A204.1 (cell line): ENCODE data around the gene PRMT7.

ENCODE experiments used
- FAIRE-seq: peaks from 2 replicates; lab custom pipeline; 2012; peaks lifted over from hg19 to GRCh38; lab: Jason Lieb, UNC

PRMT7 gene

GRCh38 chr16:68348639-68349445 lies 38.0 kb downstream of the PRMT7 start:
- FAIRE-seq = no peak

GRCh38 chr16:68349838-68350410 lies 39.1 kb downstream of the PRMT7 start:
- no peak for FAIRE-seq

- FAIRE-seq = no peak
Measured at GRCh38 chr16:68350813-68351350, 40.1 kb downstream of the PRMT7 start.

- no peak for FAIRE-seq
Measured at GRCh38 chr16:68351463-68351862, 40.6 kb downstream of the PRMT7 start.

- FAIRE-seq = no peak
Measured at GRCh38 chr16:68351991-68352431, 41.2 kb downstream of the PRMT7 start.

GRCh38 chr16:68353366-68353765 lies 42.5 kb downstream of the PRMT7 start:
- no peak for FAIRE-seq

GRCh38 chr16:68354816-68355215 lies 44.0 kb downstream of the PRMT7 start:
- no peak for FAIRE-seq

GRCh38 chr16:68355447-68356248 lies 44.8 kb downstream of the PRMT7 start:
- FAIRE-seq = no peak

GRCh38 chr16:68356249-68356918 lies 45.6 kb downstream of the PRMT7 start:
- no peak for FAIRE-seq

- no peak for FAIRE-seq
Measured at GRCh38 chr16:68356919-68357286, 46.1 kb downstream of the PRMT7 start.

- no peak for FAIRE-seq
Measured at GRCh38 chr16:68357521-68357922, 46.7 kb downstream of the PRMT7 start.

- FAIRE-seq = no peak
Measured at GRCh38 chr16:68357923-68358322, 47.1 kb downstream of the PRMT7 start.

- FAIRE-seq = no peak
Measured at GRCh38 chr16:68358951-68359350, 48.1 kb downstream of the PRMT7 start.

GRCh38 chr16:68359398-68360191 lies 48.8 kb downstream of the PRMT7 start:
- no peak for FAIRE-seq

GRCh38 chr16:68360547-68360946 lies 49.7 kb downstream of the PRMT7 start:
- FAIRE-seq = no peak

GRCh38 chr16:68360956-68361355 lies 50.1 kb downstream of the PRMT7 start:
- FAIRE-seq = no peak

- no peak for FAIRE-seq
Measured at GRCh38 chr16:68361485-68361884, 50.7 kb downstream of the PRMT7 start.

GRCh38 chr16:68362262-68362913 lies 51.6 kb downstream of the PRMT7 start:
- FAIRE-seq = no peak

GRCh38 chr16:68362947-68363657 lies 52.3 kb downstream of the PRMT7 start:
- FAIRE-seq = no peak
